ENCODE measurements around the gene DIP2A.

- TF ChIP-seq CTCF (CRISPR knock-in tag; IDR thresholded peaks at IDR 0.05) = no peak
- TF ChIP-seq BCL3 (CRISPR knock-in tag; IDR thresholded peaks at IDR 0.05) = no peak
- no peak for TF ChIP-seq ZBTB21 (CRISPR knock-in tag; IDR thresholded peaks at IDR 0.05)
- no peak for TF ChIP-seq MXD4 (CRISPR knock-in tag; IDR thresholded peaks at IDR 0.05)
- TF ChIP-seq SRF (IDR thresholded peaks at IDR 0.05; ENCODE audit: low read depth, low read length) = no peak
- no peak for TF ChIP-seq ZBTB7A (CRISPR knock-in tag; IDR thresholded peaks at IDR 0.05)
- no peak for TF ChIP-seq NR2F6 (IDR thresholded peaks at IDR 0.05)
- TF ChIP-seq NR2F6 (CRISPR knock-in tag; IDR thresholded peaks at IDR 0.05) = no peak
- no peak for TF ChIP-seq PITX1 (CRISPR knock-in tag; IDR thresholded peaks at IDR 0.05)
Measured at GRCh38 chr21:46465651-46466050, 7.0 kb downstream of the DIP2A start.

Data from HepG2 (cell line).